Measurements from ENCODE around the gene HOXC9.
A peak's percentile ranks its signal among the peaks of the same experiment; 100 is the strongest.
"Not testable (repeated sequence)": the region's sequence is repeated elsewhere in the genome, so short reads cannot be mapped to it uniquely, and the experiment has no call there.

The HOXC9 gene

GRCh38 chr12:54032627-54033100 lies 32.7 kb downstream of the HOXC9 start, which contains the start of gene HOXC5:
TSS of gene HOXC5 (plus strand) at chr12:54033050. CDS start at chr12:54033123, 73 bp downstream.
- intact Hi-C loops (cut with DNase I): loop anchor here (2.0 kb wide), 1 partner anchor 160 kb away; no protein-coding TSS in a partner anchor
- DNase-seq: peak in 5 of 10 donors; percentile 18 to 89 (median 34)

GRCh38 chr12:54033106-54033979 lies 33.4 kb downstream of the HOXC9 start:
- peak in 1 of 10 donors; percentile 76 for DNase-seq
- intact Hi-C loops (cut with DNase I): loop anchor here (2.0 kb wide), 1 partner anchor 159 kb away; no protein-coding TSS in a partner anchor

- intact Hi-C loops (cut with DNase I): loop anchor here (2.0 kb wide), 1 partner anchor 159 kb away; no protein-coding TSS in a partner anchor
Observed at GRCh38 chr12:54033980-54034784, 34.2 kb downstream of the HOXC9 start.

GRCh38 chr12:54034785-54035310 lies 34.9 kb downstream of the HOXC9 start:
- DNase-seq: no peak
- intact Hi-C loops (cut with DNase I): no loop called here

More at GRCh38 chr12:54033980-54034784, 34.2 kb downstream of the HOXC9 start:
- DNase-seq: peak in 1 of 10 donors; percentile 70

- DNase-seq: peak in 1 of 10 donors; percentile 53
- intact Hi-C loops (cut with DNase I): no loop called here
Observed at GRCh38 chr12:54035568-54036264, 35.8 kb downstream of the HOXC9 start.

- intact Hi-C loops (cut with DNase I): no loop called here
- peak in 1 of 10 donors; percentile 58 for DNase-seq
Observed at GRCh38 chr12:54036620-54037359, 36.8 kb downstream of the HOXC9 start.

- intact Hi-C loops (cut with DNase I): no loop called here
- DNase-seq: peak in 1 of 10 donors; percentile 46
Observed at GRCh38 chr12:54037360-54038283, 37.7 kb downstream of the HOXC9 start.

- intact Hi-C loops (cut with DNase I): no loop called here
- no peak for DNase-seq
Observed at GRCh38 chr12:54038284-54038870, 38.4 kb downstream of the HOXC9 start.

- DNase-seq: peak in 1 of 10 donors; percentile 62
- intact Hi-C loops (cut with DNase I): no loop called here
Observed at GRCh38 chr12:54038871-54039414, 39.0 kb downstream of the HOXC9 start.

- DNase-seq: no peak
- intact Hi-C loops (cut with DNase I): no loop called here
Observed at GRCh38 chr12:54039417-54040147, 39.6 kb downstream of the HOXC9 start.

- no peak for DNase-seq
- intact Hi-C loops (cut with DNase I): no loop called here
Observed at GRCh38 chr12:54040148-54040494, 40.2 kb downstream of the HOXC9 start.

GRCh38 chr12:54040648-54041047 lies 40.7 kb downstream of the HOXC9 start:
- intact Hi-C loops (cut with DNase I): no loop called here
- DNase-seq: no peak

- intact Hi-C loops (cut with DNase I): no loop called here
- no peak for DNase-seq
Observed at GRCh38 chr12:54041097-54041690, 41.2 kb downstream of the HOXC9 start.

GRCh38 chr12:54042033-54042432 lies 42.1 kb downstream of the HOXC9 start:
- intact Hi-C loops (cut with DNase I); DNase-seq: not testable (repeated sequence)

- intact Hi-C loops (cut with DNase I): no loop called here
- DNase-seq: no peak
Observed at GRCh38 chr12:54042970-54043853, 43.3 kb downstream of the HOXC9 start.

Data from posterior cingulate gyrus (tissue), 11 donors.